ENCODE measurements around the gene LSAMP. TPM values are rescaled to one million over a fixed set of nuclear protein-coding genes. Genes with fewer than 3 reads are reported as not detected.

The LSAMP gene
- total and polyA plus RNA-seq, 9 of the 15 experiments (the other 6 are each of a cell fraction or from before 2014, with no cell fraction given), result 0.09 to 0.11 TPM; not detected in 7

DNA sequence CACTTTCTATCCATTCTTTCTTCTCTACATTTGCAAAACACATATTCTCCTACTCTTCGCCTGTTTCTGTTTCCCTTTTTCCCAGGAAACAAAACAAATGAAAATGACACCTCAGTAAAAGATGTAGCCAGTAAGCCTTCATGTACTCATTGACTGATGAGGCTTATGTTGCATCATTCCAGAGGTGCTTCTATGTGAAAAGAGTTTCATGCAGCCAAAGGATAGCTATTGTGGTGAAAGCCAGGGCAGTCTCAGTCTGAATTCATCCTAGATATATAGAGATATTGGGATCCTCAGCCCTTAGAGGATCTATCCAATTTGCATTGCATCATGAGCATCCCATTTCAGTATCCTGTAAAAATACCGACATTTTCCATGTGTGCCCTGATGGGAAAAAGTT, 554.7 kb downstream of the LSAMP start:
- no TSS peak for BruUV-seq (replicated peaks)
- no peaks in the 10 kb centered on the region for H3K79me2 ChIP-seq (ENCODE audit: control insufficient read depth, insufficient read depth, low read length)
- POLR2A ChIA-PET, result no interaction called here

More for the DNA sequence above, 554.7 kb downstream of the LSAMP start:
- WGBS (ENCODE audit: insufficient coverage, low coverage, missing lambda C conversion rate), result 0% methylated on average over 2 of the region's 2 CpGs
- Histone ChIP-seq H3K36me3 (ENCODE audit: control insufficient read depth, insufficient read depth, low read length) (no peaks in the 10 kb centered on the region), H3K9me1 (ENCODE audit: control insufficient read depth, insufficient read depth, low read length) (no peaks in the 10 kb centered on the region), H3K9me3 (replicated peaks; ENCODE audit: control insufficient read depth, insufficient read depth, low read depth, low read length) (no peaks in the 10 kb centered on the region), H4K20me1 (replicated peaks; ENCODE audit: control insufficient read depth, insufficient read depth, low read length) (no peaks in the 10 kb centered on the region), H2AFZ (ENCODE audit: low read depth, low read length) (no peak overlapping the region), H3K27me3 (ENCODE audit: control insufficient read depth in 2 of 2, insufficient read depth in 2 of 2, low read length in 2 of 2) (no peaks in the 10 kb centered on the region), H3K9ac (ENCODE audit: insufficient read depth in 1 of 2, low read depth in 2 of 2, low read length in 2 of 2) (no peak overlapping the region), H3K27ac (ENCODE audit: extremely low read depth, low read depth, low read length) (no peak overlapping the region), H3K4me1 (replicated peaks in 1 of 2; ENCODE audit: control insufficient read depth in 2 of 2, insufficient read depth in 2 of 2, low read length in 2 of 2) (no peaks in the 10 kb centered on the region), H3K4me3 (no peak overlapping the region), H3K4me2 (ENCODE audit: insufficient read depth, low read length) (no peak overlapping the region)
- DNase-seq (ENCODE audit: extremely low read depth in 1 of 4, low spot score in 3 of 4) (no peak), FAIRE-seq (no peak), ATAC-seq (no peak)
- intact Hi-C loops (cut with micrococcal nuclease) (no loop called here), in situ Hi-C loops (cut with MboI) (no loop called here)
- CTCF ChIA-PET (ENCODE audit: low intra/inter-chr PET ratio), result no interaction called here
- no peak for TF ChIP-seq ZBTB7A (IDR thresholded peaks at IDR 0.05; ENCODE audit: borderline replicate concordance, control insufficient read depth, low read depth, low read length)
- TF ChIP-seq, protein P1, sequence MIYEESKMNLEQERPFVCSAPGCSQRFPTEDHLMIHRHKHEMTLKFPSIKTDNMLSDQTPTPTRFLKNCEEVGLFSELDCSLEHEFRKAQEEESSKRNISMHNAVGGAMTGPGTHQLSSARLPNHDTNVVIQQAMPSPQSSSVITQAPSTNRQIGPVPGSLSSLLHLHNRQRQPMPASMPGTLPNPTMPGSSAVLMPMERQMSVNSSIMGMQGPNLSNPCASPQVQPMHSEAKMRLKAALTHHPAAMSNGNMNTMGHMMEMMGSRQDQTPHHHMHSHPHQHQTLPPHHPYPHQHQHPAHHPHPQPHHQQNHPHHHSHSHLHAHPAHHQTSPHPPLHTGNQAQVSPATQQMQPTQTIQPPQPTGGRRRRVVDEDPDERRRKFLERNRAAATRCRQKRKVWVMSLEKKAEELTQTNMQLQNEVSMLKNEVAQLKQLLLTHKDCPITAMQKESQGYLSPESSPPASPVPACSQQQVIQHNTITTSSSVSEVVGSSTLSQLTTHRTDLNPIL (CRISPR knock-in tag; IDR thresholded peaks at IDR 0.05), result no peak
- no peak for TF ChIP-seq ZNF174 (CRISPR knock-in tag; IDR thresholded peaks at IDR 0.05)
- TF ChIP-seq CBFA2T2 (conservative IDR thresholded peaks at IDR 0.05), result no peak
- TF ChIP-seq, protein P2, sequence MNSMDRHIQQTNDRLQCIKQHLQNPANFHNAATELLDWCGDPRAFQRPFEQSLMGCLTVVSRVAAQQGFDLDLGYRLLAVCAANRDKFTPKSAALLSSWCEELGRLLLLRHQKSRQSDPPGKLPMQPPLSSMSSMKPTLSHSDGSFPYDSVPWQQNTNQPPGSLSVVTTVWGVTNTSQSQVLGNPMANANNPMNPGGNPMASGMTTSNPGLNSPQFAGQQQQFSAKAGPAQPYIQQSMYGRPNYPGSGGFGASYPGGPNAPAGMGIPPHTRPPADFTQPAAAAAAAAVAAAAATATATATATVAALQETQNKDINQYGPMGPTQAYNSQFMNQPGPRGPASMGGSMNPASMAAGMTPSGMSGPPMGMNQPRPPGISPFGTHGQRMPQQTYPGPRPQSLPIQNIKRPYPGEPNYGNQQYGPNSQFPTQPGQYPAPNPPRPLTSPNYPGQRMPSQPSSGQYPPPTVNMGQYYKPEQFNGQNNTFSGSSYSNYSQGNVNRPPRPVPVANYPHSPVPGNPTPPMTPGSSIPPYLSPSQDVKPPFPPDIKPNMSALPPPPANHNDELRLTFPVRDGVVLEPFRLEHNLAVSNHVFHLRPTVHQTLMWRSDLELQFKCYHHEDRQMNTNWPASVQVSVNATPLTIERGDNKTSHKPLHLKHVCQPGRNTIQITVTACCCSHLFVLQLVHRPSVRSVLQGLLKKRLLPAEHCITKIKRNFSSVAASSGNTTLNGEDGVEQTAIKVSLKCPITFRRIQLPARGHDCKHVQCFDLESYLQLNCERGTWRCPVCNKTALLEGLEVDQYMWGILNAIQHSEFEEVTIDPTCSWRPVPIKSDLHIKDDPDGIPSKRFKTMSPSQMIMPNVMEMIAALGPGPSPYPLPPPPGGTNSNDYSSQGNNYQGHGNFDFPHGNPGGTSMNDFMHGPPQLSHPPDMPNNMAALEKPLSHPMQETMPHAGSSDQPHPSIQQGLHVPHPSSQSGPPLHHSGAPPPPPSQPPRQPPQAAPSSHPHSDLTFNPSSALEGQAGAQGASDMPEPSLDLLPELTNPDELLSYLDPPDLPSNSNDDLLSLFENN (IDR thresholded peaks at IDR 0.05; ENCODE audit: low read depth in 2 of 2, low read length in 2 of 2), result no peak
- no peak for TF ChIP-seq NUFIP1 (IDR thresholded peaks at IDR 0.05; ENCODE audit: partially characterized antibody)
- TF ChIP-seq TRIM24 (IDR thresholded peaks at IDR 0.05), result no peak
- TF ChIP-seq ARID1B (IDR thresholded peaks at IDR 0.05), result no peak
- no peak for TF ChIP-seq MBD2 (IDR thresholded peaks at IDR 0.05; ENCODE audit: borderline replicate concordance, low read depth)
- TF ChIP-seq ZNF263 (CRISPR knock-in tag; IDR thresholded peaks at IDR 0.05; ENCODE audit: borderline replicate concordance), result no peak
- TF ChIP-seq SMAD1 (IDR thresholded peaks at IDR 0.05; ENCODE audit: low read depth, low read length, partially characterized antibody), result no peak
- TF ChIP-seq, protein P3, sequence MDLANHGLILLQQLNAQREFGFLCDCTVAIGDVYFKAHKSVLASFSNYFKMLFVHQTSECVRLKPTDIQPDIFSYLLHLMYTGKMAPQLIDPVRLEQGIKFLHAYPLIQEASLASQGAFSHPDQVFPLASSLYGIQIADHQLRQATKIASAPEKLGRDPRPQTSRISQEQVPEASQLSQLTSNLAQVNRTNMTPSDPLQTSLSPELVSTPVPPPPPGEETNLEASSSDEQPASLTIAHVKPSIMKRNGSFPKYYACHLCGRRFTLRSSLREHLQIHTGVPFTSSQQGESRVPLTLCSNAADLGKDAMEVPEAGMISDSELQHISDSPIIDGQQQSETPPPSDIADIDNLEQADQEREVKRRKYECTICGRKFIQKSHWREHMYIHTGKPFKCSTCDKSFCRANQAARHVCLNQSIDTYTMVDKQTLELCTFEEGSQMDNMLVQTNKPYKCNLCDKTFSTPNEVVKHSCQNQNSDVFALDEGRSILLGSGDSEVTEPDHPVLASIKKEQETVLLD (IDR thresholded peaks at IDR 0.05), result no peak
- TF ChIP-seq, protein P4, sequence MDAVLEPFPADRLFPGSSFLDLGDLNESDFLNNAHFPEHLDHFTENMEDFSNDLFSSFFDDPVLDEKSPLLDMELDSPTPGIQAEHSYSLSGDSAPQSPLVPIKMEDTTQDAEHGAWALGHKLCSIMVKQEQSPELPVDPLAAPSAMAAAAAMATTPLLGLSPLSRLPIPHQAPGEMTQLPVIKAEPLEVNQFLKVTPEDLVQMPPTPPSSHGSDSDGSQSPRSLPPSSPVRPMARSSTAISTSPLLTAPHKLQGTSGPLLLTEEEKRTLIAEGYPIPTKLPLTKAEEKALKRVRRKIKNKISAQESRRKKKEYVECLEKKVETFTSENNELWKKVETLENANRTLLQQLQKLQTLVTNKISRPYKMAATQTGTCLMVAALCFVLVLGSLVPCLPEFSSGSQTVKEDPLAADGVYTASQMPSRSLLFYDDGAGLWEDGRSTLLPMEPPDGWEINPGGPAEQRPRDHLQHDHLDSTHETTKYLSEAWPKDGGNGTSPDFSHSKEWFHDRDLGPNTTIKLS (IDR thresholded peaks at IDR 0.05; ENCODE audit: borderline replicate concordance, low read depth), result no peak
